Ovary (tissue), 9 donors: ENCODE data around the gene GORASP1. TPM values are rescaled to one million over a fixed set of nuclear protein-coding genes. Genes with fewer than 3 reads are reported as not detected.

Source experiments
- DNase-seq, 5 donors: peaks; one replicate each; pipeline ENCODE4 v3.0.0-alpha.2; 2019 to 2020
- H3K27ac ChIP-seq, 2 donors: fragments of 200-600 bp; one replicate each; pipeline versions ENCODE4 v1.5.1 to v1.8.0; 2019 to 2022
- H3K27me3 ChIP-seq: fragments of 200-600 bp; one replicate; pipeline ENCODE4 v1.8.0; 2022
- H3K36me3 ChIP-seq: fragments of 200-600 bp; sonication (generic); one replicate; pipeline ENCODE4 v1.5.1; 2019
- H3K4me1 ChIP-seq: one replicate; pipeline ENCODE4 v1.8.1; 2013; ENCODE audit warnings: mild to moderate bottlenecking, moderate library complexity; ENCODE audit not compliant: insufficient read depth
- H3K4me3 ChIP-seq: fragments of 200-600 bp; sonication (generic); one replicate; pipeline ENCODE4 v1.5.1; 2017
- H3K9me3 ChIP-seq, 2 donors: fragments of 200-600 bp in 1 of 2; sonication (generic) in 1 of 2; one replicate each; pipeline versions ENCODE4 v1.5.1 to v1.8.1; 2013 to 2019; ENCODE audit warnings: mild to moderate bottlenecking in 1 of 2, moderate library complexity in 1 of 2
- CTCF ChIP-seq, 3 donors: fragments of 450-650 bp in 2 of 3; fragments of 200-600 bp in 1 of 3; IDR thresholded peaks; one replicate each; pipeline versions ENCODE4 v1.5.1 to v1.8.0; 2016 to 2022; ENCODE audit warnings: antibody characterized with exemption in 3 of 3, mild to moderate bottlenecking in 1 of 3
- EP300 ChIP-seq: sonication (generic); formaldehyde crosslinking; IDR thresholded peaks from one replicate; pipeline ENCODE4 v1.6.1; 2017; ENCODE audit warnings: antibody characterized with exemption
- POLR2A ChIP-seq: fragments of 450-650 bp; IDR thresholded peaks from one replicate; pipeline ENCODE4 v1.6.1; 2017; ENCODE audit warnings: antibody characterized with exemption, mild to moderate bottlenecking, moderate library complexity
- WGBS, 3 donors: extraction: QIAGEN DNeasy Blood & Tissue Kit in 1 of 3; methylation state at CpG; one replicate each; pipeline versions ENCODE4 v1.1.5 to v1.1.7; 2013 to 2017; 5-methylcytosine and 5-hydroxymethylcytosine counted together
- intact Hi-C, 4 donors: fragments of 100-400 bp; cut with DNase I; formaldehyde crosslinking; loops; one replicate each; pipeline versions ENCODE4 v1.11.0 to v1.15.1; 2022 to 2023
- polyA plus RNA-seq, 2 donors: library from polyadenylated mRNA; stranded (reverse); fragments of 200-250 nt in 1 of 2; fragments of 350-450 nt in 1 of 2; fragmentation: Illumina TruSeq in 1 of 2; extraction: RNeasy Lipid Tissue Mini Kit (QIAGEN cat#74804) in 1 of 2; gene quantifications; one replicate each; pipeline ENCODE4 v1.2.3, GENCODE V29; 2013 to 2014
- total RNA-seq, 7 donors: library from RNA; depleted of rRNA in 2 of 7; stranded (reverse); fragments of >200 nt in 2 of 7; fragmentation: NEBNext Ultra II Directional in 3 of 7; extraction: Animal tissue kit (Norgen Biotek cat#: 25700) in 3 of 7; gene quantifications; one replicate each; pipeline versions ENCODE4 v1.1.0 to v1.2.4, GENCODE V29; 2016 to 2023
- donor health status: DM: no; HTN: no; CAD: no; lungs with moderate emphysema.
- donor health status: DM: no; HTN: no; CAD: no.
- donor health status: Bipolar disorder and iron deficiency.
- donor health status: DM: yes; HTN: yes; CAD: no.
- donor health status: DM: no; HTN: no; CAD: no.
- donor health status: DM: yes; HTN: yes; CAD: no.

GORASP1 gene
- total and polyA plus RNA-seq, 9 donors, result 31.4 to 54.5 (median 47.5) TPM

GRCh38 chr3:39118079-39118478 is 10.7 kb upstream of the GORASP1 start:
- Histone ChIP-seq H3K9me3 (no peaks in the 10 kb centered on the region), H3K27ac (no peak overlapping the region), H3K4me1 (no peaks in the 10 kb centered on the region), H3K36me3 (no peaks in the 10 kb centered on the region), H3K4me3 (no peak overlapping the region), H3K27me3 (no peaks in the 10 kb centered on the region)
- TF ChIP-seq EP300, result no peak
- TF ChIP-seq POLR2A, result no peak
- no peak for TF ChIP-seq CTCF (IDR thresholded peaks at IDR 0.05)
- intact Hi-C loops, result no loop called here
- no peak for DNase-seq
- WGBS, 3 donors, result 77 to 80% (median 77%) methylated on average over 3 of the region's 3 CpGs

GRCh38 chr3:39115870-39116269 is 8.4 kb upstream of the GORASP1 start:
- intact Hi-C loops, result no loop called here
- Histone ChIP-seq H3K36me3 (no peaks in the 10 kb centered on the region), H3K27me3 (no peaks in the 10 kb centered on the region), H3K4me1 (no peaks in the 10 kb centered on the region), H3K4me3 (no peak overlapping the region), H3K9me3 (no peaks in the 10 kb centered on the region), H3K27ac (no peak overlapping the region)
- WGBS, 3 donors, result 94 to 98% (median 97%) methylated on average over 3 of the region's 3 CpGs
- TF ChIP-seq CTCF (IDR thresholded peaks at IDR 0.05), result no peak
- no peak for TF ChIP-seq POLR2A
- no peak for TF ChIP-seq EP300
- DNase-seq, result no peak

GRCh38 chr3:39114456-39114855 is 7.0 kb upstream of the GORASP1 start:
- DNase-seq, result no peak
- WGBS, 3 donors, result 86 to 89% (median 87%) methylated on average over 5 of the region's 5 CpGs
- TF ChIP-seq EP300 (no peak), CTCF (IDR thresholded peaks at IDR 0.05) (no peak), POLR2A (no peak)

GRCh38 chr3:39113291-39113690 is 5.9 kb upstream of the GORASP1 start:
- 74 to 91% (median 85%) methylated on average over 3 of the region's 3 CpGs for WGBS, 3 donors
- peaks cover 1% of the 10 kb centered on the region for H3K4me1 ChIP-seq
- H3K9me3 ChIP-seq, result no peaks in the 10 kb centered on the region
- no peak for TF ChIP-seq POLR2A
- no peak for TF ChIP-seq CTCF (IDR thresholded peaks at IDR 0.05)
- TF ChIP-seq EP300, result no peak
- no peaks in the 10 kb centered on the region for H3K36me3 ChIP-seq
- no peaks in the 10 kb centered on the region for H3K27me3 ChIP-seq
- DNase-seq, result no peak
- H3K27ac ChIP-seq, result no peak overlapping the region
- intact Hi-C loops, result no loop called here
- no peak overlapping the region for H3K4me3 ChIP-seq

More at GRCh38 chr3:39114456-39114855, 7.0 kb upstream of the GORASP1 start:
- Histone ChIP-seq H3K9me3 (no peaks in the 10 kb centered on the region), H3K27ac (no peak overlapping the region), H3K27me3 (no peaks in the 10 kb centered on the region), H3K4me1 (no peaks in the 10 kb centered on the region), H3K4me3 (no peak overlapping the region), H3K36me3 (no peaks in the 10 kb centered on the region)
- intact Hi-C loops, result no loop called here
